GM10266 (cell line): ENCODE measurements around the gene NEK11.

Source experiments
- DNase-seq: peaks from one replicate; pipeline ENCODE4 v3.0.0; 2012; ENCODE audit errors: extremely low spot score
- TF ChIP-seq, protein P1 (sequence below): IDR thresholded peaks from 2 replicates; pipeline ENCODE4 v1.5.1; 2012; ENCODE audit warnings: mild to moderate bottlenecking, low read depth; ENCODE audit not compliant: control insufficient read depth, insufficient read depth; ENCODE audit errors: missing control alignments

The NEK11 gene

DNA sequence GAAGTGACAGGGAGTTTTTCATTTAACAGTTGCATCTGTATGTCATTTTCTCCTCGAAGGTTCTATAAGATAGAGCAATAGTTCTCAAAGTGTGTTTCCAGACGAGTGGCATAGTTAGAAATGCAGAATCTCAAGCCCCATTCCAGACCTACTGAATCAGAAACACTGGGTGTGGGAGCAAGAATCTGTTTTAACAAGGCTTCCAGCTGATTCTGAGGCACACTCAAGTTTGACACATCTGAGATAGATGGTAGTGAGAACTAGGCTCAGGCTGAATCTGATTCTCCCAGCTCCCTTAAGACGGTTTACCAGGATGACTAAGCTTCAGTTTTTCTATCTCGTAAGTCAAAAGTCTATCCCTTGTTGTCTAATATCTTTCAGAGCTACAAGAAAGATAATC, 195.1 kb downstream of the NEK11 start:
- TF ChIP-seq, protein P1, sequence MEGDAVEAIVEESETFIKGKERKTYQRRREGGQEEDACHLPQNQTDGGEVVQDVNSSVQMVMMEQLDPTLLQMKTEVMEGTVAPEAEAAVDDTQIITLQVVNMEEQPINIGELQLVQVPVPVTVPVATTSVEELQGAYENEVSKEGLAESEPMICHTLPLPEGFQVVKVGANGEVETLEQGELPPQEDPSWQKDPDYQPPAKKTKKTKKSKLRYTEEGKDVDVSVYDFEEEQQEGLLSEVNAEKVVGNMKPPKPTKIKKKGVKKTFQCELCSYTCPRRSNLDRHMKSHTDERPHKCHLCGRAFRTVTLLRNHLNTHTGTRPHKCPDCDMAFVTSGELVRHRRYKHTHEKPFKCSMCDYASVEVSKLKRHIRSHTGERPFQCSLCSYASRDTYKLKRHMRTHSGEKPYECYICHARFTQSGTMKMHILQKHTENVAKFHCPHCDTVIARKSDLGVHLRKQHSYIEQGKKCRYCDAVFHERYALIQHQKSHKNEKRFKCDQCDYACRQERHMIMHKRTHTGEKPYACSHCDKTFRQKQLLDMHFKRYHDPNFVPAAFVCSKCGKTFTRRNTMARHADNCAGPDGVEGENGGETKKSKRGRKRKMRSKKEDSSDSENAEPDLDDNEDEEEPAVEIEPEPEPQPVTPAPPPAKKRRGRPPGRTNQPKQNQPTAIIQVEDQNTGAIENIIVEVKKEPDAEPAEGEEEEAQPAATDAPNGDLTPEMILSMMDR = no peak
- no peak for DNase-seq

DNA sequence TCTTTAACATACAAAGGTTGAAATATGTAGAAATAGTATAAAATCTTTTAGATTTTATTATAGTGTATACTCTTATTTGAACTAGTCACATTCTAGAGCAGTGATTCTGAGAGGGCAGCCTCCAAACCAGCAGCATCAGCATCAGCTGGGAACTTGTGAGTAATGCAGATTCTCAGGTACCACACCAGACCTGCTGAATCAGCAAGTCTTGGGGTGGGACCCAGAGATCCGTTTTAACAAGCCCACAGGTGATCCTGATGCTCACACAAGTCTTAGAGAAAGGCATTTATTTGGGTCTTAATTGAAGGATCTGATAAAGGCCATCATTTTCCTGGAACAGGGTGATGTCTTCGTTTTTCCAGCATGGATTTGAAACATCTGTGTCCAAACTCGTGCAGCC, 195.9 kb downstream of the NEK11 start:
- TF ChIP-seq, protein P1 = no peak
- DNase-seq = no peak

DNA sequence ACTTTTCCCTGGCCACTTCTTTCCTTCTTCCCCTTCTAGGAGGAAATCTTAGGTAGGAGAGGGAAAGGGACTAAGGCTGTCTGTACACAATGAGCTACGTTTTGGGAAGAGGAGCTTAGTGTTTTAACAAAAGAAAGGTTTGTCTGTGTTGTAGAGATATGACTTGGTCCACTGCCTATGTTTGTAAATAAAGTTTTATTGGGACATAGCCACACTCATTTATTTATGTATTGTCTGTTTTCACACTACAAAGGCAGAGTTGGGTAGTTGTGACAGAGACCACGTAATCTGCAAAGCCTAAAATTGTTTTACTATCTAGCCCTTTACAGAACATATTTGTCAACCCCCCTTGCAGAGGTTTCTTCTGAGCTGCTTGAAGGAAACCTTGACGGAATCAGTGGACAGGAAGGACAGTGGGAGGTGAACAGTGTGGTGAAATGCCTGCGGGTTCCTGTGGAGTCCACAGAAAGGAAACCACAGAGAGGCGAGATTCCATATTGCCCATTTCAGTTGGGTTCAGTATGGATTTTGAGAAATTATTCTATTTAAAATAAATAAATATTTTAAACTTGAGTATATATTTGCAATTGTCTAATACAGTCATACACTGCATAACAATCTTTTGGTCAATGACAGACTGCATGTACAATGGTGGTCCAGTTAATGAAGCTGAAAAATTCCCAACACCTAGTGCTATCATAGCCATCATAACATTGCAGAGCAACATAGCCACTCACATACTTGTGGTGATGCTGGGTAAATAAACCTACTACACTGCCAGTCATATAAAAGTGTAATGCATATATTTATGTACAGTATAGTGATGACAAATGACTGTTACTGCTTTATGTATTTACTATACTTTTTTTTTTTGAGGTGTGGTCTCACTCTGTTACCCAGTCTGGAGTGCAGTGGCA, 197.0 kb downstream of the NEK11 start:
- DNase-seq = no peak
- TF ChIP-seq, protein P1 = no peak

DNA sequence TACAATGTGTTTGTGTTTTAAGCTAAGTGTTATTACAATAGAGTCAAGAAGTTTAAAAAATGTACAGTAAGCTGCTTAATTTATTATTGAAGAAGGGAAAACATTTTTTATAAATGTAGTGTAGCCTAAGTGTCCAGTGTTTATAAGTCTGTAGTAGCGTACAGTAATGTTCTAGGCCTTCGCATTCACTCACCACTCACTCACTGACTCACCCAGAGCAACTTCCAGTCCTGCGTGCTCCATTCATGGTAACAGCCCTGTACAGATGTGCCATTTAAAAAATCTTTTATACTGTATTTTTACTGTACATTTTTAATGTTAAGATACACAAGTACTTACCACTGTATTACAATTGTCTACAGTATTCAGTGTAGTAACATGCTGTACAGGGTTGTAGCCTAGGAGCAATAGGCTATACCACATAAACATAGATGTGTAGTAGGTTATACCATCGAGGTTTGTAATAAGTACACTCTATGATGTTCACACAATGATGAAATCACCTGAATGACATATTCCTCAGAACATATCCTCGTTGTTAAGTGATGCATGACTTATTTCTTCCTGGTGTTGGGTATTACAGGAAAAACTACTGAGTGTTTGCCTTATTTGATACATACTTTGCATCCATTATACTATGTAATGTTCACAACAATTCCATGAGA, 198.3 kb downstream of the NEK11 start:
- TF ChIP-seq, protein P1 = no peak
- no peak for DNase-seq

DNA sequence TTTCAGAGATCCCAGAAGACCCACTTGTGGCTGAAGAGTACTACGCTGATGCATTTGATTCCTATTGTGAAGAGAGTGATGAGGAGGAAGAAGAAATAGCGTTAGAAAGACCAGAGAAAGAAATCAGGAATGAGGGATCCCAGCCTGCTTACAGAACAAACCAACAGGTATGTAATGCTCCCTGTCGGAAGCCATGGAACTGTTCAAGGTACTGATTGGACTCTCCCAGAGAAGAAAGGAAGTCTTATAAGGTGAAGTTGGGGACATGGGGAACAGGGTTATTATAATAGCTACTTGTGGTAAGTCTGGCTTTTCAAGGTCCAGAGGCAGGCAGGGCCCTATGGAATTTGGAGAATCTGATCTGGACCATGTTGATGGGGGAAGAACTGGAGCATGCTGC, 201.8 kb downstream of the NEK11 start:
- no peak for DNase-seq
- TF ChIP-seq, protein P1 = no peak

DNA sequence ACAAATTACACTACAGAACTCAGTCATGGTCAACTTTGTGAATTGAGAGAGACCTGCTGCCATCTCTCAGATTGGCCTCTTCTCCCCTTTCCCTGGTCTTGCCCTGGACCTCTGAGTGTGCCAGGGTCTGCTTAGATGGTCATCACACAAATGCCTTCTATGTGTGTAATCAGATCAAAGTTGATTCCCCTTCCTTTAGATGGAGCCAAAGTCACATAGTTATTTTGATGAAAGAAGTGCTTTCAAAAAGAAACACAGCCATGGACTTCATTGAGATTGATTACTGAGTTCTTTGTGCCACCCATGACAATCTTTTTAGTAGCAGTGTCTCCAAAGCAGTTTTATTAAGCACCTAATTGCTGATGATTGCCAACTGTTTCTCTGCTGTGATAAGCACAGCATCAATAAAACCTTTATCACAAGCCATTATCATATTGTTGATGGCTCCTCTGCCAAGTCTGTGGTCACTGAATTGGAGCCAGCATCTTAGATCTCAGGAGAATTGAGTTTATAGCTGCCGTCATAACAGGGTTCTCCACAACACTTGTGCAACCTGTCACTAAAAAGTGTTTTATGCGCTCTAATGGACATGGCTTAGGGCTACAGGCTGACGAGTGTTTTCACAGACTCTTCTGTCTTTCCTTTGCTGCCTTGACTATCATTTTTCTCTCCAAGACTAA, 205.2 kb downstream of the NEK11 start:
- no peak for DNase-seq
- TF ChIP-seq, protein P1 = no peak
